Dermis microvascular lymphatic vessel endothelial cell (primary cell): Measurements from ENCODE around the gene KCNJ4. TPM values are rescaled to one million over a fixed set of nuclear protein-coding genes. Genes with fewer than 3 reads are reported as not detected.
"Not testable (repeated sequence)": the region's sequence is repeated elsewhere in the genome, so short reads cannot be mapped to it uniquely, and the experiment has no call there.

Experiments
- DNase-seq, 2 donors: peaks; one replicate each; pipeline versions ENCODE4 v3.0.0 to v3.0.0-alpha.2; 2010; ENCODE audit warnings: low read depth in 2 of 2
- total RNA-seq: library from RNA; depleted of rRNA; stranded (reverse); fragments of >200 nt; gene quantifications from 2 replicates; pipeline ENCODE4 v1.2.1, GENCODE V29; 2014

KCNJ4 gene
- total RNA-seq, 1 donor from 2014 or later: not detected

- not testable (repeated sequence) for DNase-seq
These were observed 68.1 kb downstream of the KCNJ4 start for GRCh38 chr22:38386918-38387317.

DNA sequence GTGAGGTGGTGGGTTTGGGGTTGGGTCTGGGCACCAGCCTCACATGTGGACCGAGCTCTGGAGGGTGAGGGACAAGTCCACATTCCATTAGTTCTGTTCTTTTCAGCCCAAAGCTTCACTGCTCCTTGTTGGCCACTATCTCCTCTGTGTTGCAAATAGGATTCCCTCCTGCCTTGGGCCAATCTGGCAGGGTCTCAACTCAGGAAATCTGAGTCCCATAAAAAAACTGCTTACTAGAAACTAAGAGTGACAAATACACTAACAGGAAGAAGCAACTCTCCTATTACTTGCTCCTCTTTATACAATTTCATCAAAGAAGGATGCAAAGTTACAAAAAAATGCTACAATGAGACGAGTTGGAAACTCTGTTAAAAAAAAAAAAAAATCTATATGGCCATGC lies 71.6 kb downstream of the KCNJ4 start:
- DNase-seq: no peak

DNA sequence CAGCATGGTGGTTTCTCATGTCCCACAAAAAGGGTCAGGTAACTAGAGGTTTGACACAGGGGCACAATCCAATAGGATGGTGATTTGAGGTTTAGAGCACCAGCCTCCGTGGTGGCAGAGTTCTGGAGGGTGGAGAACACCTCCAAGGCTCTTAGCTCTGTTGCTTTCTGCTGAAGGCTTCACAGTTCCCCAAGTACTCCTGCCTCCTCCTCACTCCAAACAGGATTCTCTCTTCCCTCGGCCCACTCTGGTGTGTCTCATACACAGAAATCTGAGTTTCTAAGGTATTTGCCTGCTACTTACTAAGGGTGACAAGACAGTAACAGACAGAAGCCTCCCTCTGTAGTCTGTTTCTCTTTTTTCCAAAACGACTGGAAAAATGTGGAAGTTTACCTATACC lies 73.6 kb downstream of the KCNJ4 start:
- DNase-seq: not testable (repeated sequence)

Other genes starting within 250 kb of the KCNJ4 start
- gene TMEM184B, start 182.2 kb downstream of the KCNJ4 start, total RNA-seq: 25.4 and 32.9 TPM in 2 replicates
- 78.7 and 112 TPM in 2 replicates for gene CSNK1E, start 137.8 kb downstream of the KCNJ4 start, total RNA-seq
- gene KDELR3, start 12.9 kb upstream of the KCNJ4 start, total RNA-seq: 32.9 and 40.8 TPM in 2 replicates
- 316 and 468 TPM in 2 replicates for gene DDX17, start 51.1 kb upstream of the KCNJ4 start, total RNA-seq
- 0.63 and 0.90 TPM in 2 replicates for gene DMC1, start 115.0 kb upstream of the KCNJ4 start, total RNA-seq
- 0.26 and 0.38 TPM in 2 replicates for gene FAM227A, start 201.2 kb upstream of the KCNJ4 start, total RNA-seq
- 17.3 and 18.0 TPM in 2 replicates for gene CBY1, start 201.4 kb upstream of the KCNJ4 start, total RNA-seq
- gene TOMM22, start 226.8 kb upstream of the KCNJ4 start, total RNA-seq: 54.5 and 71.8 TPM in 2 replicates
- 69.6 and 77.2 TPM in 2 replicates for gene JOSD1, start 245.7 kb upstream of the KCNJ4 start, total RNA-seq